Left ventricle myocardium inferior (tissue), 1 donor: ENCODE data around the gene FHIT. TPM values are rescaled to one million over a fixed set of nuclear protein-coding genes. Genes with fewer than 3 reads are reported as not detected.

ENCODE experiments used
- DNase-seq: peaks from one replicate; pipeline ENCODE4 v3.0.0-alpha.2; 2020
- H3K27ac ChIP-seq: fragments of 200-600 bp; replicated peaks from 2 replicates; pipeline ENCODE4 v1.8.0; 2021
- H3K27me3 ChIP-seq: fragments of 200-600 bp; 2 replicates; pipeline ENCODE4 v1.8.0; 2021; ENCODE audit warnings: low read depth
- H3K36me3 ChIP-seq: fragments of 200-600 bp; 2 replicates; pipeline ENCODE4 v1.8.0; 2021
- H3K4me1 ChIP-seq: fragments of 200-600 bp; 2 replicates; pipeline ENCODE4 v1.8.0; 2021
- H3K4me3 ChIP-seq: fragments of 200-600 bp; 2 replicates; pipeline ENCODE4 v1.8.0; 2021; ENCODE audit warnings: mild to moderate bottlenecking, moderate library complexity
- H3K9me3 ChIP-seq: fragments of 200-600 bp; replicated peaks from 2 replicates; pipeline ENCODE4 v1.8.0; 2021
- CTCF ChIP-seq: fragments of 200-600 bp; IDR thresholded peaks from 2 replicates; pipeline ENCODE4 v1.8.0; 2021; ENCODE audit warnings: antibody characterized with exemption, mild to moderate bottlenecking, borderline replicate concordance
- intact Hi-C: fragments of 100-400 bp; cut with micrococcal nuclease; formaldehyde crosslinking; loops from one replicate; pipeline ENCODE4 v1.11.0; 2022
- total RNA-seq: library from RNA; stranded (reverse); fragmentation: NEBNext Ultra II Directional; extraction: Animal tissue kit (Norgen Biotek cat#: 25700); gene quantifications from one replicate; pipeline ENCODE4 v1.2.1, GENCODE V29; 2021
- donor health status: DM: no; HTN: yes; CAD: no; lungs with severe emphysema.

Gene FHIT
- total RNA-seq, 1 donor from 2014 or later, result 16.0 TPM

GRCh38 chr3:60323180-60323579 is 928.1 kb downstream of the FHIT start:
- no peaks in the 10 kb centered on the region for H3K27me3 ChIP-seq
- no peaks in the 10 kb centered on the region for H3K36me3 ChIP-seq
- no peaks in the 10 kb centered on the region for H3K9me3 ChIP-seq
- H3K4me1 ChIP-seq, result no peaks in the 10 kb centered on the region
- H3K4me3 ChIP-seq, result no peak overlapping the region
- no peak overlapping the region for H3K27ac ChIP-seq
- DNase-seq, result no peak
- no peak for TF ChIP-seq CTCF
- intact Hi-C loops, result no loop called here

DNA sequence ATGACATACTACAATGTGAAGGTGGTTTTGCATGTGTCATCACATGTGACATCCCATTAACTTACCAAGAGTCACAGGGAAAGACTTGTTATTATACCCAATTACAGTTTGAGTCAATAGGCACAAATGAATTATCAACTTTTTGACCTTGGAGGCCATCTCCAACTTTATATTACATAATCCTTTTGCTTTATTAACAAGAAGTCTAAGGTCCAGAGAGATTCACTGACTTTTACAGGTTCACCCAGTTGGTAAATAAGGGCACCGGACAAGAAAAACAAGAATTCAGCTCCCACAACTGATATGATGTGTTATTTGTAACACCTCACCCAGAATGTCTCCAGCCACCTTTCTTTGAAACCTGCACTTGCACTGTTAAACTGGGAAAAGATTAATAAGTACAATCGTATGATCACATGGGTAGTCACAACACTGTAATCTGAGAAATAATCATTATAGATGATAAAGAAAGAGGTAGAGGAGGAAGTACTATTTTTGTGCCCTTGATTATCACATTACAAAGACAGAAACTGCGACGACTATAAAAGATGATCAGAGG is 928.9 kb downstream of the FHIT start:
- H3K4me3 ChIP-seq, result no peak overlapping the region
- no peaks in the 10 kb centered on the region for H3K36me3 ChIP-seq
- H3K27me3 ChIP-seq, result no peaks in the 10 kb centered on the region
- no peak overlapping the region for H3K27ac ChIP-seq
- DNase-seq, result no peak
- H3K9me3 ChIP-seq, result no peaks in the 10 kb centered on the region
- intact Hi-C loops, result no loop called here
- no peak for TF ChIP-seq CTCF
- H3K4me1 ChIP-seq, result no peaks in the 10 kb centered on the region

- H3K27ac ChIP-seq, result no peak overlapping the region
- peaks cover 9% of the 10 kb centered on the region for H3K9me3 ChIP-seq
- intact Hi-C loops, result no loop called here
- no peak overlapping the region for H3K4me3 ChIP-seq
- TF ChIP-seq CTCF, result no peak
- H3K4me1 ChIP-seq, result no peaks in the 10 kb centered on the region
- no peaks in the 10 kb centered on the region for H3K27me3 ChIP-seq
- no peaks in the 10 kb centered on the region for H3K36me3 ChIP-seq
- no peak for DNase-seq
Measured at GRCh38 chr3:60319179-60319858, 931.9 kb downstream of the FHIT start.

DNA sequence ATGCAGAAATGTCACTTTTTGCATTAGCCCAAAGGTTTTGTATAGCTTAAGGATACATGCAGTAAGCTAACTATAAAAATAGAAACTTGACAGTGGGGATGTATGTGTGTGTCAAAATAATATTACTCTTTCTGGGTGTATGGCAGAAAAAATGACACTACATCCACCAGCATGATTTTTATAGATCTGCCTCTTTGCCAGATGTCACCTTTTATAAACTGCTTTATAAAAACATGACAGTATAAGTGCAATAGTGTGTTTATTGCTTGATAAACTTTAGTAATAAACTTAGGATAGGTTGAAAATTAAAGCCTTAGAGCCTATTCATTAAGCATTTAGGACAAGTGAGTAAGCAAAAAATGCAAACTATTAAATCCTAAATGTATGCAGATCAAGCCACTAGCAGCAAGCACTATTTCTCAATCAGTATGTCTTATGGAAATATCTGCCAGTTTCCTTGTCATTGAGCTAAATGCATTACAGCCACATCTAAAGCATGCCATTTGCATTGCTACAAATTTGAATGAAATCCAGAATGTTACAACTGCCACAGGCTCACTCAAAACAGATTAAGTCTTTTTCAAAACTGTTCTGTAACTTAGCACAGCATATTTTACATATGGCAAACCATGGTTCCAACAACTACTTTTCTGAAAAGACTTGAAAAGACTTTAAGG is 935.0 kb downstream of the FHIT start:
- H3K27ac ChIP-seq, result no peak overlapping the region
- no peaks in the 10 kb centered on the region for H3K4me1 ChIP-seq
- TF ChIP-seq CTCF, result no peak
- no peak overlapping the region for H3K4me3 ChIP-seq
- intact Hi-C loops, result no loop called here
- no peak for DNase-seq
- H3K36me3 ChIP-seq, result no peaks in the 10 kb centered on the region
- H3K27me3 ChIP-seq, result no peaks in the 10 kb centered on the region
- H3K9me3 ChIP-seq, result peaks cover 9% of the 10 kb centered on the region

- Histone ChIP-seq H3K27ac (no peak overlapping the region), H3K4me3 (no peak overlapping the region), H3K9me3 (peaks cover 9% of the 10 kb centered on the region), H3K36me3 (no peaks in the 10 kb centered on the region), H3K27me3 (no peaks in the 10 kb centered on the region), H3K4me1 (no peaks in the 10 kb centered on the region)
- DNase-seq, result no peak
- intact Hi-C loops, result no loop called here
- TF ChIP-seq CTCF, result no peak
Measured at GRCh38 chr3:60313951-60314461, 937.2 kb downstream of the FHIT start.
